NB4 (cell line): ENCODE results near the gene SDF4.

ENCODE experiments used
- DNase-seq: peaks from one replicate; pipeline ENCODE4 v3.0.0; 2010; ENCODE audit warnings: low read depth
- H3K4me3 ChIP-seq: one replicate; pipeline ENCODE4 v1.5.1; 2011; ENCODE audit warnings: mild to moderate bottlenecking, low read depth, low read length, moderate library complexity
- MYC ChIP-seq: IDR thresholded peaks from 2 replicates; pipeline ENCODE4 v1.6.1; 2011; ENCODE audit warnings: low read depth, low read length
- POLR2A ChIP-seq: IDR thresholded peaks from 2 replicates; pipeline ENCODE4 v1.6.1; 2011; ENCODE audit warnings: mild to moderate bottlenecking; ENCODE audit not compliant: insufficient read length; ENCODE audit errors: extremely low read depth
- TF ChIP-seq, protein P1 (sequence below): IDR thresholded peaks from 2 replicates; pipeline ENCODE4 v1.6.1; 2011; ENCODE audit warnings: low read depth, low read length
- TF ChIP-seq, protein P2 (sequence below): IDR thresholded peaks from one replicate; pipeline ENCODE4 v1.5.1; 2012; ENCODE audit warnings: low read depth, low read length

The SDF4 gene

DNA sequence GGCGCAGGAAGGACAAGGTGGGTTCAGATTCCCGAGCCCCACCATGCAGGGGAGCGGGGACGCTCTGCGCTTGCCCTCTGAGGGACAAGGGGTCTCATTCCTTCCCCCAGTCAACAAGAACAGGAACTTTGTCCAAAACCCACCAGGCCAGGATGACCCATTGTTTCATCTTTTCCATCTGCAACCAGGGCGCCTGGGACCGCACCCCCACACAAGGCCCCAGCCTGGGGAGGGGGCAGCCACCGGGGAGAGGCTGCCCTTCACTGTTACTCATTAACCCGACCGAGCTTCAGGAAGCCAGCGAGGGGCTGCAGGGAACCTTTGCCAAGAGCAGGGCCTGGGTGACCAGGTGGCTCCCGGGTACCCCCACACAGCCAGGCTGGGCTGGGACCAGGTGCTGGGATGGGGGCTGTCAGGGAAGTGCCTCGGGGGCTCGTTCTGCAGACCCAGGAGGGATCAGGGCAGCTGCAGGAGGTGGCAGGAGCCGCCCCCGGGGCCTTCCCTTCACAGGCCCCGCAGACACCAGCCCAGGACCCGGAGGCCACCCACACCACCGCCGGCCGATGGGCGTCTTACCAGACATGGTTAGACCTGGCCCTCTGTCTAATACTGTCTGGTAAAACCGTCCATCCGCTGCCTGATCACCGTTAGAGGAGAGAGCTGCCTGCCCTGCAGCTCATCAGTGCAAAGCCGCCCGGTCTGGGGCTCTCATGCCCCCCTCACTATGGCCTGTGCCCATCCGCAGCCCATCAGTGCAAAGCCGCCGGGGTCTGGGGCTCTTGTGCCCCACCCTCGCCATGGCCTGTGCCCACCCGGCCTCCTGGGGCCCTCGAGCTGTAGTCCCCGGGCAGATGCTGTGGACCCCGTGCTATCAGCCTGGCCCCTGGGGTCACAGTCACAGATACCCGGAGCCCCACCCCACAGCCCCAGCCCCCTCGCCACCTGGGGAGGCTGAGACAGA lies 63.1 kb downstream of the SDF4 start:
- TF ChIP-seq MYC (no peak), POLR2A (no peak)
- TF ChIP-seq, protein P1, sequence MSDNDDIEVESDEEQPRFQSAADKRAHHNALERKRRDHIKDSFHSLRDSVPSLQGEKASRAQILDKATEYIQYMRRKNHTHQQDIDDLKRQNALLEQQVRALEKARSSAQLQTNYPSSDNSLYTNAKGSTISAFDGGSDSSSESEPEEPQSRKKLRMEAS = no peak
- TF ChIP-seq, protein P2, sequence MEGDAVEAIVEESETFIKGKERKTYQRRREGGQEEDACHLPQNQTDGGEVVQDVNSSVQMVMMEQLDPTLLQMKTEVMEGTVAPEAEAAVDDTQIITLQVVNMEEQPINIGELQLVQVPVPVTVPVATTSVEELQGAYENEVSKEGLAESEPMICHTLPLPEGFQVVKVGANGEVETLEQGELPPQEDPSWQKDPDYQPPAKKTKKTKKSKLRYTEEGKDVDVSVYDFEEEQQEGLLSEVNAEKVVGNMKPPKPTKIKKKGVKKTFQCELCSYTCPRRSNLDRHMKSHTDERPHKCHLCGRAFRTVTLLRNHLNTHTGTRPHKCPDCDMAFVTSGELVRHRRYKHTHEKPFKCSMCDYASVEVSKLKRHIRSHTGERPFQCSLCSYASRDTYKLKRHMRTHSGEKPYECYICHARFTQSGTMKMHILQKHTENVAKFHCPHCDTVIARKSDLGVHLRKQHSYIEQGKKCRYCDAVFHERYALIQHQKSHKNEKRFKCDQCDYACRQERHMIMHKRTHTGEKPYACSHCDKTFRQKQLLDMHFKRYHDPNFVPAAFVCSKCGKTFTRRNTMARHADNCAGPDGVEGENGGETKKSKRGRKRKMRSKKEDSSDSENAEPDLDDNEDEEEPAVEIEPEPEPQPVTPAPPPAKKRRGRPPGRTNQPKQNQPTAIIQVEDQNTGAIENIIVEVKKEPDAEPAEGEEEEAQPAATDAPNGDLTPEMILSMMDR = no peak

DNA sequence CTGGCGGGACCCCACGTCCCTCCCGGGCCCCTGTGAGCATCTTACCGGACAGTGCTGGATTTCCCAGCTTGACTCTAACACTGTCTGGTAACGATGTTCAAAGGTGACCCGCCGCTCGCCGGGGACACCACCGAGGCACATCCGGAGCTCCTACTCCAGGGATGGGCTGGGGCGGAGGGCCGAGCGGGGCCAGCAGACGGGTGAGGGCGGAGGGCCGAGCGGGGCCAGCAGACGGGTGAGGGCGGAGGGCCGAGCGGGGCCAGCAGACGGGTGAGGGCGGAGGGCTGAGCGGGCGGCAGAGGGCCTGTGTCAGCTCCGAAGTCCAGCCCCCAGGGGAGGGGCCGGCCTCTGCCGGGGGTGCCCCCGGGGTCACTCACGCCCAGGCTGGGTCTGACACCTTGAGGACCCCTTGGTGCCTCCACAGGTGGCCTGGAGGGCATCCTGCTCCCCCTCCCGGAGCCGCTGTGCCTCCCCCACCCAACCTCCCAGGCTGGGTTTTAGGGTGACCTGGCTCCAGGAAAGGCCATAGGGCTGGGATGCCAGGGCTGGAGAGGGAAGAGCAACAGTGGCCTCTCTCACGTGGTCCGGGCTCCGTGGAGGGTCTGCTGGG lies 63.9 kb downstream of the SDF4 start:
- no peak overlapping the region for H3K4me3 ChIP-seq
- DNase-seq = no peak
- TF ChIP-seq, protein P1 = no peak
- no peak for TF ChIP-seq MYC
- TF ChIP-seq, protein P2 = no peak
- no peak for TF ChIP-seq POLR2A

More for the DNA sequence above, 63.1 kb downstream of the SDF4 start:
- H3K4me3 ChIP-seq = no peak overlapping the region
- DNase-seq = peak; percentile 40

DNA sequence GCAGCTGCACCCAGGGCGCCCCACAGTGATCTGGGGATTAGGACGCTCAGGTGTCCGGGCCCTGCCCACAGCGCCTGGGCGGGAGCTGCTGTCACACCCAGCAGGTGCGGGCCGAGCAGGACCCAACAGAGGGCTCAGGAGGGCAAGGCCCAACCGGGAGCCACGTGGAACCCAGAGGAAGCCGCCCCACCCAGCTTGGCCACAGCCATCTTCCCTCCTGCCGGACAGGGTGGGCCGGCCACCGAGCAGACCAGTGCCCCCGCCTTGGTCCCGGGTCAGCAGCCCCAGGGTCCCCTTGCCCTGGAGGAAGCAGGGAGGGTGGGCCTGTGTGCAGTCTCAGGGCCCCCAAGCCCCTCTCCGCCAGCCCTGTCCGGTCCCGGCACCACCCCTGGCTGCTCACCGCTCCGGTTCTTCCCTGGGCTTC lies 64.4 kb downstream of the SDF4 start:
- DNase-seq = no peak
- TF ChIP-seq, protein P1 = no peak
- TF ChIP-seq, protein P2 = no peak
- TF ChIP-seq MYC = no peak
- TF ChIP-seq POLR2A = no peak
- no peak overlapping the region for H3K4me3 ChIP-seq
